GM23338 (cell line): ENCODE data around the gene CDHR5. TPM values are rescaled to one million over a fixed set of nuclear protein-coding genes. Genes with fewer than 3 reads are reported as not detected.

ENCODE experiments used
- ATAC-seq: fragments of 200-7000 bp; cut with Tn5 transposase; 3 replicates; pipeline ENCODE4 v1.9.1; 2020
- DNase-seq: peaks from one replicate; pipeline ENCODE4 v3.0.0-alpha.2; 2015; ENCODE audit warnings: low spot score
- H2AFZ ChIP-seq: fragments of 200-600 bp; sonication (generic); 2 replicates; pipeline ENCODE4 v1.8.0; 2016; ENCODE audit warnings: antibody characterized with exemption, mild to moderate bottlenecking, moderate library complexity
- H3F3A ChIP-seq: fragments of 200-600 bp; sonication (generic); replicated peaks from 2 replicates; pipeline ENCODE4 v1.8.0; 2017; ENCODE audit warnings: antibody characterized with exemption, mixed run types, low read depth
- H3K27ac ChIP-seq: fragments of 200-600 bp; sonication (generic); 2 replicates; pipeline ENCODE4 v1.6.1; 2016; ENCODE audit warnings: low read depth
- H3K27me3 ChIP-seq: fragments of 200-600 bp; sonication (generic); 2 replicates; pipeline ENCODE4 v1.8.0; 2016; ENCODE audit warnings: mild to moderate bottlenecking, mixed run types, moderate library complexity; ENCODE audit not compliant: insufficient read depth
- H3K36me3 ChIP-seq: fragments of 200-600 bp; sonication (generic); 2 replicates; pipeline ENCODE4 v1.8.0; 2016; ENCODE audit warnings: mild to moderate bottlenecking; ENCODE audit not compliant: insufficient read depth
- H3K4me1 ChIP-seq: fragments of 200-600 bp; sonication (generic); 2 replicates; pipeline ENCODE4 v1.8.0; 2016; ENCODE audit warnings: mild to moderate bottlenecking, moderate library complexity; ENCODE audit not compliant: insufficient read depth
- H3K4me2 ChIP-seq: fragments of 200-600 bp; sonication (generic); 2 replicates; pipeline ENCODE4 v1.7.1; 2017; ENCODE audit warnings: mixed run types
- H3K4me3 ChIP-seq: fragments of 200-600 bp; sonication (generic); 2 replicates; pipeline ENCODE4 v1.6.1; 2016; ENCODE audit warnings: mixed run types
- H3K79me2 ChIP-seq: fragments of 200-600 bp; sonication (generic); replicated peaks from 2 replicates; pipeline ENCODE4 v1.8.0; 2017; ENCODE audit warnings: mild to moderate bottlenecking; ENCODE audit not compliant: insufficient read depth
- H3K9me2 ChIP-seq: fragments of 200-600 bp; sonication (generic); 2 replicates; pipeline ENCODE4 v1.8.0; 2017; ENCODE audit not compliant: insufficient read depth
- H4K20me1 ChIP-seq: fragments of 200-600 bp; sonication (generic); replicated peaks from 2 replicates; pipeline ENCODE4 v1.8.0; 2017; ENCODE audit warnings: mild to moderate bottlenecking; ENCODE audit not compliant: insufficient read depth
- H3K27ac Mint-ChIP-seq: 2 replicates; pipeline ENCODE4 v1.8.0; 2020; ENCODE audit warnings: inconsistent platforms, mild to moderate bottlenecking, moderate library complexity, mixed read lengths
- H3K27me3 Mint-ChIP-seq: 3 replicates; pipeline ENCODE4 v1.8.0; 2022; ENCODE audit warnings: low read depth, mild to moderate bottlenecking, moderate library complexity, mixed read lengths, inconsistent platforms; ENCODE audit not compliant: insufficient read depth, poor library complexity
- H3K36me3 Mint-ChIP-seq: 3 replicates; pipeline ENCODE4 v1.8.0; 2021; ENCODE audit warnings: low read depth, mild to moderate bottlenecking, inconsistent platforms, moderate library complexity, mixed read lengths
- H3K4me1 Mint-ChIP-seq: 3 replicates; pipeline ENCODE4 v1.8.0; 2020; ENCODE audit warnings: mild to moderate bottlenecking, inconsistent platforms, mixed read lengths
- H3K4me3 Mint-ChIP-seq: 3 replicates; pipeline ENCODE4 v1.8.0; 2021; ENCODE audit warnings: moderate library complexity, mild to moderate bottlenecking, inconsistent platforms, mixed read lengths
- H3K9me3 Mint-ChIP-seq: 3 replicates; pipeline ENCODE4 v1.8.0; 2020; ENCODE audit warnings: moderate library complexity, mild to moderate bottlenecking, inconsistent platforms, mixed read lengths
- CREB1 ChIP-seq: fragments of 250-450 bp; sonication (Bioruptor Pico); IDR thresholded peaks from 2 replicates; pipeline ENCODE4 v1.5.0; 2020; ENCODE audit warnings: low read depth, mild to moderate bottlenecking, moderate library complexity
- JUNB ChIP-seq: IDR thresholded peaks from one replicate; pipeline ENCODE4 v1.6.1; 2016; ENCODE audit warnings: antibody characterized with exemption; ENCODE audit not compliant: unreplicated experiment
- STAT1 ChIP-seq: IDR thresholded peaks from one replicate; pipeline ENCODE4 v1.6.1; 2016; ENCODE audit warnings: antibody characterized with exemption; ENCODE audit not compliant: unreplicated experiment
- ZNF331 ChIP-seq: fragments of 250-450 bp; sonication (Bioruptor Pico); IDR thresholded peaks from 2 replicates; pipeline ENCODE4 v1.5.0; 2020; ENCODE audit warnings: low read depth, mild to moderate bottlenecking, moderate library complexity
- ZNF462 ChIP-seq: fragments of 250-450 bp; sonication (Bioruptor Pico); IDR thresholded peaks from 2 replicates; pipeline ENCODE4 v1.5.0; 2020; ENCODE audit warnings: mild to moderate bottlenecking, moderate library complexity
- polyA plus RNA-seq: library from polyadenylated mRNA; unstranded; fragments of >200 nt; fragmentation: Nextera tagmentation; extraction: Ambion mirVana; gene quantifications from 2 replicates; pipeline ENCODE4 v1.2.1, GENCODE V29; 2016
- total RNA-seq: library from RNA; depleted of rRNA; stranded (reverse); fragments of >200 nt; shearing (Covaris generic); gene quantifications from 2 replicates; pipeline ENCODE4 v1.2.3, GENCODE V29; 2014

The CDHR5 gene
- total and polyA plus RNA-seq, 2 experiments from 2014 or later: not detected

GRCh38 chr11:657691-658126 lies 33.0 kb upstream of the CDHR5 start (continued):
- TF ChIP-seq ZNF462: no peak

- Histone ChIP-seq H3K79me2 (peaks cover 3% of the 10 kb centered on the region; the same call in 1 of the 2 replicates), H3K4me2 (no peak overlapping the region), H3K4me1 (no peaks in the 10 kb centered on the region), H3F3A (peaks cover 10% of the 10 kb centered on the region; the same call in 1 of the 2 replicates), H3K36me3 (peaks cover 12% of the 10 kb centered on the region), H3K27ac (no peak overlapping the region), H3K27me3 (no peaks in the 10 kb centered on the region), H2AFZ (no peak overlapping the region), H3K4me3 (no peak overlapping the region), H3K9me2 (no peaks in the 10 kb centered on the region), H4K20me1 (peaks cover 8% of the 10 kb centered on the region; the same call in 1 of the 2 replicates)
- no peak for DNase-seq
- Mint-ChIP-seq H3K27me3 (peaks cover 12% of the 10 kb centered on the region), H3K4me1 (no peaks in the 10 kb centered on the region), H3K27ac (no peak overlapping the region), H3K9me3 (no peaks in the 10 kb centered on the region), H3K4me3 (no peak overlapping the region), H3K36me3 (peaks cover 23% of the 10 kb centered on the region)
- TF ChIP-seq JUNB: no peak
- no peak for ATAC-seq
These were observed 32.1 kb upstream of the CDHR5 start for GRCh38 chr11:656866-657265.

GRCh38 chr11:656426-656825 lies 31.7 kb upstream of the CDHR5 start:
- Histone ChIP-seq H4K20me1 (peaks cover 6% of the 10 kb centered on the region; the same call in 1 of the 2 replicates), H3K4me2 (no peak overlapping the region), H3K4me1 (no peaks in the 10 kb centered on the region), H3K27ac (no peak overlapping the region), H2AFZ (no peak overlapping the region), H3K79me2 (peaks cover 3% of the 10 kb centered on the region; the same call in 1 of the 2 replicates), H3K9me2 (no peaks in the 10 kb centered on the region), H3F3A (peaks cover 10% of the 10 kb centered on the region; the same call in 1 of the 2 replicates), H3K4me3 (no peak overlapping the region), H3K27me3 (no peaks in the 10 kb centered on the region), H3K36me3 (peaks cover 13% of the 10 kb centered on the region)
- Mint-ChIP-seq H3K9me3 (no peaks in the 10 kb centered on the region), H3K27me3 (peaks cover 12% of the 10 kb centered on the region), H3K27ac (no peak overlapping the region), H3K4me1 (no peaks in the 10 kb centered on the region), H3K36me3 (peaks cover 27% of the 10 kb centered on the region), H3K4me3 (no peak overlapping the region)
- ATAC-seq (no peak), DNase-seq (no peak)
- TF ChIP-seq ZNF462 (no peak), CREB1 (CRISPR knock-in tag) (no peak), STAT1 (no peak), ZNF331 (CRISPR knock-in tag) (no peak)
